H9 (cell line): Measurements from ENCODE around the gene RPP14. TPM values are rescaled to one million over a fixed set of nuclear protein-coding genes. Genes with fewer than 3 reads are reported as not detected.

ENCODE experiments used
- DNase-seq: peaks from one replicate; pipeline ENCODE4 v3.0.0-alpha.2; 2017
- H2AFZ ChIP-seq: one replicate; pipeline ENCODE4 v1.6.1; 2013; ENCODE audit warnings: mild to moderate bottlenecking, low read length, control low read depth, moderate library complexity
- H2AK5ac ChIP-seq: 2 replicates; pipeline ENCODE4 v1.6.1; 2013; ENCODE audit warnings: low read length, control low read depth, mixed read lengths; ENCODE audit not compliant: insufficient read length
- H2BK120ac ChIP-seq: one replicate; pipeline ENCODE4 v1.6.1; 2013; ENCODE audit warnings: low read depth, mild to moderate bottlenecking, low read length, control low read depth, inconsistent platforms; ENCODE audit not compliant: poor library complexity, severe bottlenecking
- H2BK12ac ChIP-seq: 2 replicates; pipeline ENCODE4 v1.6.1; 2013; ENCODE audit warnings: low read length, control low read depth, mixed read lengths, low read depth; ENCODE audit not compliant: insufficient read length
- H2BK15ac ChIP-seq: 2 replicates; pipeline ENCODE4 v1.6.1; 2013; ENCODE audit warnings: low read depth, low read length, control low read depth
- H2BK20ac ChIP-seq: one replicate; pipeline ENCODE4 v1.6.1; 2013; ENCODE audit warnings: low read depth, mild to moderate bottlenecking, low read length, control low read depth, inconsistent platforms; ENCODE audit not compliant: poor library complexity, severe bottlenecking
- H2BK5ac ChIP-seq: 2 replicates; pipeline ENCODE4 v1.6.1; 2013; ENCODE audit warnings: low read length, control low read depth, mixed read lengths; ENCODE audit not compliant: insufficient read length
- H3K14ac ChIP-seq: 2 replicates; pipeline ENCODE4 v1.6.1; 2013; ENCODE audit warnings: low read length, control low read depth; ENCODE audit not compliant: insufficient read depth
- H3K18ac ChIP-seq: 2 replicates; pipeline ENCODE4 v1.6.1; 2013; ENCODE audit warnings: low read depth, mild to moderate bottlenecking, mixed read lengths, low read length, control low read depth; ENCODE audit not compliant: insufficient read length
- H3K23ac ChIP-seq: 2 replicates; pipeline ENCODE4 v1.6.1; 2013; ENCODE audit warnings: low read length, control low read depth, mixed read lengths, low read depth; ENCODE audit not compliant: insufficient read length
- H3K23me2 ChIP-seq: 2 replicates; pipeline ENCODE4 v1.6.1; 2013; ENCODE audit warnings: low read depth, mild to moderate bottlenecking, mixed read lengths, low read length, control low read depth; ENCODE audit not compliant: insufficient read length, poor library complexity, severe bottlenecking
- H3K27ac ChIP-seq: 2 replicates; pipeline ENCODE4 v1.5.1; 2013; ENCODE audit warnings: low read length, control low read depth, mixed read lengths, low read depth; ENCODE audit not compliant: insufficient read length
- H3K27me3 ChIP-seq: 2 replicates; pipeline ENCODE4 v1.6.1; 2013; ENCODE audit warnings: low read length, control low read depth, inconsistent platforms; ENCODE audit not compliant: insufficient read depth
- H3K4ac ChIP-seq: 2 replicates; pipeline ENCODE4 v1.6.1; 2013; ENCODE audit warnings: low read depth, mild to moderate bottlenecking, control low read depth, inconsistent platforms, low read length, moderate library complexity
- H3K4me1 ChIP-seq: 2 replicates; pipeline ENCODE4 v1.6.1; 2013; ENCODE audit warnings: low read length, control low read depth, inconsistent platforms; ENCODE audit not compliant: insufficient read depth
- H3K4me2 ChIP-seq: 2 replicates; pipeline ENCODE4 v1.6.1; 2013; ENCODE audit warnings: low read length, control low read depth, mixed read lengths; ENCODE audit not compliant: insufficient read length, insufficient read depth
- H3K56ac ChIP-seq: 2 replicates; pipeline ENCODE4 v1.6.1; 2013; ENCODE audit warnings: low read depth, mild to moderate bottlenecking, mixed read lengths, low read length, control low read depth; ENCODE audit not compliant: insufficient read length
- H3K79me1 ChIP-seq: 2 replicates; pipeline ENCODE4 v1.6.1; 2013; ENCODE audit warnings: low read depth, mild to moderate bottlenecking, moderate library complexity, low read length, control low read depth, inconsistent platforms; ENCODE audit not compliant: insufficient read depth, poor library complexity, severe bottlenecking
- H3K79me2 ChIP-seq: 2 replicates; pipeline ENCODE4 v1.6.1; 2013; ENCODE audit warnings: low read length, control low read depth, inconsistent platforms; ENCODE audit not compliant: insufficient read depth
- H3K9ac ChIP-seq: 2 replicates; pipeline ENCODE4 v1.6.1; 2013; ENCODE audit warnings: low read length, control low read depth, mixed read lengths; ENCODE audit not compliant: insufficient read length; ENCODE audit errors: extremely low read depth
- H3K9me3 ChIP-seq: one replicate; pipeline ENCODE4 v1.6.1; 2013; ENCODE audit warnings: low read depth, low read length, inconsistent platforms; ENCODE audit not compliant: control insufficient read depth
- H3T11ph ChIP-seq: one replicate; pipeline ENCODE4 v1.6.1; 2013; ENCODE audit warnings: mild to moderate bottlenecking, low read length, control low read depth, inconsistent platforms
- H4K20me1 ChIP-seq: one replicate; pipeline ENCODE4 v1.6.1; 2013; ENCODE audit not compliant: control insufficient read depth, insufficient read length, insufficient read depth
- H4K5ac ChIP-seq: 2 replicates; pipeline ENCODE4 v1.6.1; 2013; ENCODE audit warnings: low read depth, mild to moderate bottlenecking, mixed read lengths, low read length, control low read depth; ENCODE audit not compliant: insufficient read length
- H4K8ac ChIP-seq: replicated peaks from 2 replicates; pipeline ENCODE4 v1.6.1; 2013; ENCODE audit warnings: low read length, control low read depth, mixed read lengths, low read depth; ENCODE audit not compliant: insufficient read length
- H4K91ac ChIP-seq: 2 replicates; pipeline ENCODE4 v1.6.1; 2013; ENCODE audit warnings: low read depth, mild to moderate bottlenecking, moderate library complexity, mixed read lengths, low read length, control low read depth; ENCODE audit not compliant: insufficient read length
- H3K27ac Mint-ChIP-seq, 3 experiments: 2 replicates in 2 of 3; 3 replicates in 1 of 3; pipeline ENCODE4 v1.8.0; 2020 to 2021; ENCODE audit warnings: mixed read lengths in 3 of 3, mild to moderate bottlenecking in 1 of 3, moderate library complexity in 1 of 3
- H3K27me3 Mint-ChIP-seq: 2 replicates; pipeline ENCODE4 v1.8.0; 2021; ENCODE audit warnings: low read depth, mild to moderate bottlenecking, moderate library complexity, mixed read lengths
- H3K36me3 Mint-ChIP-seq, 3 experiments: 2 replicates in 2 of 3; 3 replicates in 1 of 3; pipeline ENCODE4 v1.8.0; 2020 to 2021; ENCODE audit warnings: low read depth in 3 of 3, mixed read lengths in 3 of 3; ENCODE audit not compliant: insufficient read depth in 1 of 3
- H3K4me1 Mint-ChIP-seq, 2 experiments: 2 replicates each; pipeline ENCODE4 v1.8.0; 2020; ENCODE audit warnings: mixed read lengths in 2 of 2
- H3K4me3 Mint-ChIP-seq, 2 experiments: 2 replicates in 1 of 2; 3 replicates in 1 of 2; pipeline ENCODE4 v1.8.0; 2020 to 2021; ENCODE audit warnings: mild to moderate bottlenecking in 2 of 2, mixed read lengths in 2 of 2, moderate library complexity in 1 of 2
- H3K9me3 Mint-ChIP-seq, 2 experiments: 2 replicates in 1 of 2; 3 replicates in 1 of 2; pipeline ENCODE4 v1.8.0; 2020; ENCODE audit warnings: mild to moderate bottlenecking in 2 of 2, mixed read lengths in 2 of 2, moderate library complexity in 1 of 2
- CTCF ChIP-seq: fragments of 200-600 bp; sonication (generic); conservative IDR thresholded peaks from 3 replicates; pipeline ENCODE4 v1.8.0; 2021; ENCODE audit warnings: antibody characterized with exemption, mild to moderate bottlenecking
- WGBS: extraction: QIAGEN DNeasy Blood & Tissue Kit; methylation state at CpG from one replicate; pipeline ENCODE4 v1.1.7; 2013; ENCODE audit warnings: missing lambda C conversion rate, low lambda C conversion rate, mixed read lengths; ENCODE audit not compliant: insufficient read length; ENCODE audit errors: extremely low coverage; 5-methylcytosine and 5-hydroxymethylcytosine counted together
- total RNA-seq: library from RNA; stranded (reverse); gene quantifications from 2 replicates; pipeline ENCODE4 v1.2.1, GENCODE V29; 2021

RPP14 gene
- total RNA-seq, 1 experiment from 2014 or later, result 23.9 TPM

GRCh38 chr3:58292866-58293265 is 13.2 kb upstream of the RPP14 start:
- Histone ChIP-seq H3T11ph (no peak overlapping the region), H3K4me2 (no peak overlapping the region), H3K79me1 (no peaks in the 10 kb centered on the region), H2BK120ac (no peak overlapping the region), H2AFZ (no peak overlapping the region), H4K8ac (no peak overlapping the region), H2BK20ac (no peak overlapping the region), H3K23ac (no peak overlapping the region), H3K27ac (no peak overlapping the region), H3K56ac (no peak overlapping the region), H2BK12ac (no peak overlapping the region), H4K20me1 (no peaks in the 10 kb centered on the region), H3K9me3 (no peaks in the 10 kb centered on the region), H3K4ac (no peak overlapping the region), H3K23me2 (no peaks in the 10 kb centered on the region), H4K91ac (no peak overlapping the region), H4K5ac (no peak overlapping the region), H2AK5ac (no peak overlapping the region), H2BK5ac (no peak overlapping the region), H3K4me1 (no peaks in the 10 kb centered on the region), H3K79me2 (no peaks in the 10 kb centered on the region), H2BK15ac (no peak overlapping the region), H3K9ac (no peak overlapping the region), H3K14ac (no peak overlapping the region), H3K27me3 (no peaks in the 10 kb centered on the region), H3K18ac (no peak overlapping the region)
- Mint-ChIP-seq H3K27me3 (no peaks in the 10 kb centered on the region; the same call in 1 of the 2 replicates), H3K27ac (no peak overlapping the region; a peak in 1 of 7 replicates), H3K36me3 (peaks cover 3 to 13% (median 9%) of the 10 kb centered on the region in 3 experiments; a peak in 5 of 7 replicates), H3K4me3 (no peak overlapping the region), H3K9me3 (peaks cover 14 to 22% of the 10 kb centered on the region in 2 experiments; a peak in 4 of 5 replicates), H3K4me1 (peaks cover 4 to 7% of the 10 kb centered on the region in 2 experiments; a peak in 2 of 4 replicates)
- no peak for DNase-seq
- WGBS, result no CpG with 5 or more reads among the region's 10 CpGs
- TF ChIP-seq CTCF, result no peak
